ENCODE data around the gene C2CD2. TPM values are rescaled to one million over a fixed set of nuclear protein-coding genes. Genes with fewer than 3 reads are reported as not detected.

C2CD2 gene
- total and polyA plus RNA-seq, 2 of the 4 experiments (the other 2 are of a cell fraction): 15.6 to 25.3 TPM

DNA sequence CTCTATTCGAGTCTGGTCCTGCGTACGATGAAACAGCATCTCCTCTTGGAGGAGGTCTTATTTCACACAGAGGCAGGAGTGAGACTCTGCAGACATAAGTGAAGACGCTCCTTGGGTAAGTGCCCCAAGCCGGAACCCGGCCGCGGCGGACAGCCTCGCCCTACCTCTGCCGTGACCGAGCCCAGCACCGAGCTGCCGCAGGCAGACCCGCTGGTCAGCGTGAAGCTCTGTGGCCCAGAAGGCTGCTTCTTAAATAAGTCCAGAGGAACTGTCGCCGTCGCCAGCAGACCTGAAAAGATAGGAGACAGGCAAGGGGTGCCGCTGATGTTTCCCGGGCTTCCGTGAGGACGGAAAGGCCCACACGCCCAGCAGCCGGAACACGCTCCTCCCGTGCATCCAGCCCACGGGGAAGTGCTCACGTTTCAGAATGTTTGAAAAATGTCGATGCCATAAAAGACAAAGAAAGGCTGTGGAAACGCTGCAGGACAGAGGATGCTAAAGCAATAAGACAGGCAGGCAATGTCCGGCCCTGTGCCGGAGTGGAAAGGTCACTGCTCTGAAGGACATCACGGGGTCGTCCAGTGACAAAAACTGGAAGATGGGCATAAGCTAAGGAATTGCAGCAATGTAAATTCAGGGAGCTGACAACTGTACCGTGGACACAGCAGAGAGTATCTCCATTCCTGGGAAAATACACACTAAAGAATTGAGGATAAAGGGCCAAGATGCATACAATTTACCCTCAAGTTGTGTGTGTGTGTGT lies 46.1 kb downstream of the C2CD2 start:
- Histone ChIP-seq H3K56ac (ENCODE audit: extremely low read depth, insufficient read depth, low read length) (no peak overlapping the region), H2BK5ac (ENCODE audit: low read depth, low read length, poor library complexity, severe bottlenecking) (no peak overlapping the region), H3K36me3 (ENCODE audit: control insufficient read depth, insufficient read depth, low read length) (peaks cover 38% of the 10 kb centered on the region), H3K4me1 (ENCODE audit: control insufficient read depth, insufficient read depth, low read length) (no peaks in the 10 kb centered on the region), H3K27ac (ENCODE audit: insufficient read depth, low read length) (no peak overlapping the region), H3K4me2 (ENCODE audit: low read depth, low read length) (no peak overlapping the region), H3K27me3 (ENCODE audit: control insufficient read depth, insufficient read depth, low read length) (no peaks in the 10 kb centered on the region), H4K8ac (ENCODE audit: low read depth in 2 of 2, low read length in 2 of 2) (no peak overlapping the region), H3K9me3 (ENCODE audit: control insufficient read depth, insufficient read depth, low read length) (no peaks in the 10 kb centered on the region), H2BK15ac (ENCODE audit: low read depth, low read length) (no peak overlapping the region), H2AK9ac (replicated peaks; ENCODE audit: low read depth, low read length, poor library complexity) (no peak overlapping the region), H3K9ac (ENCODE audit: low read depth, low read length) (no peak overlapping the region), H4K91ac (ENCODE audit: insufficient read depth, low read depth, low read length) (no peak overlapping the region), H2BK20ac (ENCODE audit: low read depth, low read length) (no peak overlapping the region), H3K4ac (ENCODE audit: low read depth, low read length) (no peak overlapping the region), H3K14ac (replicated peaks; ENCODE audit: low read depth, low read length) (no peak overlapping the region), H3K4me3 (ENCODE audit: insufficient read depth, low read depth, low read length) (no peak overlapping the region), H2BK120ac (ENCODE audit: low read depth, low read length) (no peak overlapping the region), H4K20me1 (ENCODE audit: insufficient read depth, low read length) (no peaks in the 10 kb centered on the region), H3K18ac (ENCODE audit: low read depth, low read length) (no peak overlapping the region), H3K23ac (ENCODE audit: low read depth, low read length) (no peak overlapping the region), H3K79me1 (ENCODE audit: low read depth in 1 of 2, low read length in 2 of 2) (no peaks in the 10 kb centered on the region), H2AFZ (replicated peaks; ENCODE audit: low read length, poor library complexity) (no peak overlapping the region), H4K5ac (ENCODE audit: low read depth, low read length) (no peak overlapping the region), H2AK5ac (ENCODE audit: low read depth, low read length) (no peak overlapping the region), H3K9me1 (ENCODE audit: insufficient read depth, low read length) (no peaks in the 10 kb centered on the region)
- CTCF ChIA-PET: no interaction called here
- 94% methylated on average over 29 of the region's 36 CpGs; no CpG with 5 or more reads in 1 of the 2 experiments for WGBS, 2 experiments (ENCODE audit: extremely low coverage in 2 of 2, insufficient read length in 1 of 2)
- TF ChIP-seq MXI1 (IDR thresholded peaks at IDR 0.05; ENCODE audit: borderline replicate concordance, low read depth, low read length) (no peak), RAD21 (IDR thresholded peaks at IDR 0.05; ENCODE audit: low read length) (no peak), POLR2A (IDR thresholded peaks at IDR 0.05; ENCODE audit: low read depth, low read length) (no peak), MAFK (IDR thresholded peaks at IDR 0.05; ENCODE audit: low read depth, low read length) (no peak), BHLHE40 (IDR thresholded peaks at IDR 0.05; ENCODE audit: low read depth, low read length) (no peak), RCOR1 (IDR thresholded peaks at IDR 0.05; ENCODE audit: insufficient replicate concordance, low read length) (no peak), CTCF (conservative IDR thresholded peaks at IDR 0.05; ENCODE audit: low read depth, low read length) (no peak), FOS (IDR thresholded peaks at IDR 0.05; ENCODE audit: low read depth, low read length) (no peak), CHD1 (IDR thresholded peaks at IDR 0.05; ENCODE audit: low read depth, low read length) (no peak), RFX5 (IDR thresholded peaks at IDR 0.05; ENCODE audit: low read depth, low read length) (no peak), CEBPB (IDR thresholded peaks at IDR 0.05; ENCODE audit: low read depth, low read length) (no peak), MAZ (IDR thresholded peaks at IDR 0.05; ENCODE audit: borderline replicate concordance, low read depth, low read length) (no peak), SMC3 (IDR thresholded peaks at IDR 0.05; ENCODE audit: low read depth, low read length) (no peak)
- TF ChIP-seq, protein P1, sequence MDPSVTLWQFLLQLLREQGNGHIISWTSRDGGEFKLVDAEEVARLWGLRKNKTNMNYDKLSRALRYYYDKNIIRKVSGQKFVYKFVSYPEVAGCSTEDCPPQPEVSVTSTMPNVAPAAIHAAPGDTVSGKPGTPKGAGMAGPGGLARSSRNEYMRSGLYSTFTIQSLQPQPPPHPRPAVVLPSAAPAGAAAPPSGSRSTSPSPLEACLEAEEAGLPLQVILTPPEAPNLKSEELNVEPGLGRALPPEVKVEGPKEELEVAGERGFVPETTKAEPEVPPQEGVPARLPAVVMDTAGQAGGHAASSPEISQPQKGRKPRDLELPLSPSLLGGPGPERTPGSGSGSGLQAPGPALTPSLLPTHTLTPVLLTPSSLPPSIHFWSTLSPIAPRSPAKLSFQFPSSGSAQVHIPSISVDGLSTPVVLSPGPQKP (IDR thresholded peaks at IDR 0.05; ENCODE audit: borderline replicate concordance, low read depth, low read length): no peak
- intact Hi-C loops (cut with micrococcal nuclease) (no loop called here), in situ Hi-C loops (cut with MboI; ENCODE audit: low sequenced_read_pairs) (no loop called here), dilution Hi-C loops (cut with HindIII; ENCODE audit: low sequenced_read_pairs, unreplicated experiment) (no loop called here)
- ATAC-seq (ENCODE audit: low read depth) (no peak), DNase-seq (no peak)
- POLR2A ChIA-PET (ENCODE audit: unreplicated experiment): no interaction called here
- no TSS peak for BruUV-seq (replicated peaks)
